Uterus (tissue), 4 donors: ENCODE data around the gene EEA1. TPM values are rescaled to one million over a fixed set of nuclear protein-coding genes. Genes with fewer than 3 reads are reported as not detected.

Source experiments
- DNase-seq, 2 donors: peaks; one replicate each; pipeline ENCODE4 v3.0.0-alpha.2; 2019 to 2020
- H3K27ac ChIP-seq, 2 donors: fragments of 200-600 bp; sonication (generic); 1 replicate in 1 of 2; 2 replicates in 1 of 2; pipeline ENCODE4 v1.5.1; 2016 to 2018
- H3K27me3 ChIP-seq, 2 donors: fragments of 200-600 bp; sonication (generic); one replicate each; pipeline ENCODE4 v1.5.1; 2018 to 2019; ENCODE audit warnings: control low read depth in 1 of 2
- H3K36me3 ChIP-seq, 2 donors: fragments of 200-600 bp; sonication (generic); one replicate each; pipeline ENCODE4 v1.5.1; 2019; ENCODE audit warnings: control low read depth in 1 of 2
- H3K4me1 ChIP-seq, 2 donors: fragments of 200-600 bp; sonication (generic); one replicate each; pipeline ENCODE4 v1.5.1; 2018 to 2019; ENCODE audit warnings: control low read depth in 1 of 2
- H3K4me3 ChIP-seq, 2 donors: fragments of 200-600 bp; sonication (generic); 1 replicate in 1 of 2; 2 replicates in 1 of 2; pipeline ENCODE4 v1.5.1; 2018 to 2019; ENCODE audit warnings: mild to moderate bottlenecking in 1 of 2
- H3K9me3 ChIP-seq, 2 donors: fragments of 200-600 bp; sonication (generic); one replicate each; pipeline ENCODE4 v1.5.1; 2019; ENCODE audit warnings: control low read depth in 1 of 2
- POLR2A ChIP-seq, 2 donors: fragments of 450-650 bp; IDR thresholded peaks; one replicate each; pipeline ENCODE4 v1.6.1; 2016; ENCODE audit warnings: antibody characterized with exemption in 2 of 2, mild to moderate bottlenecking in 1 of 2, moderate library complexity in 1 of 2
- intact Hi-C: fragments of 100-400 bp; cut with DNase I; formaldehyde crosslinking; loops from one replicate; pipeline ENCODE4 v1.15.1; 2023; ENCODE audit warnings: low total_unique reads
- total RNA-seq, 4 donors: library from RNA; depleted of rRNA in 3 of 4; stranded (reverse); fragments of >200 nt in 3 of 4; gene quantifications; one replicate each; pipeline versions ENCODE4 v1.1.0 to v1.2.4, GENCODE V29; 2014 to 2023
- TF ChIP-seq, protein P1 (sequence below), 4 experiments: fragments of 200-600 bp in 2 of 4; fragments of 450-650 bp in 2 of 4; sonication (generic) in 2 of 4; IDR thresholded peaks; one replicate each; pipeline ENCODE4 v1.5.1; 2016 to 2019; ENCODE audit warnings: antibody characterized with exemption in 4 of 4, mild to moderate bottlenecking in 2 of 4, moderate library complexity in 1 of 4
- donor health status: DM: yes; HTN: yes; CAD: no.

Gene EEA1
- total RNA-seq, 4 donors from 2014 or later: 15.4 to 53.0 (median 31.6) TPM

DNA sequence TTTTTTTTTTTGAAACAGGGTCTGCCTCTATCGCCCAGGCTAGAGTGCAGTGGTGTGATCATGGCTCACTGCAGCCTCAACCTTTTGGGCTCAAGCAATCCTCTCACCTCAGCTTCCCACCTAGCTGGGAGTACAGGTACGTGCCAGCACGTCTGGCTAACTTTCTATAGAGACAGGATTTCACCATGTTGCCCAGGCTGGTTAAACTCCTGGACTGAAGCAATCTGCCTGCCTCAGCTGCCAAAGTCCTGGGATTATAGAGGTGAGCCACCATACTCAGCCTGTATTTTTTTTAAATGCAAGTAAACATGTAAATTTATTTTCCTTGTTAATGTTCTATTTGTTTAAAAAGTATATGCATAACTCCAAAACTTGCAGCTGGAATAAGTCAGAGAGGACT lies 80.4 kb downstream of the EEA1 start:
- no peaks in the 10 kb centered on the region for H3K9me3 ChIP-seq
- no peak overlapping the region for H3K4me3 ChIP-seq
- no peaks in the 10 kb centered on the region for H3K4me1 ChIP-seq
- no peaks in the 10 kb centered on the region for H3K36me3 ChIP-seq
- H3K27me3 ChIP-seq: no peaks in the 10 kb centered on the region
- DNase-seq: no peak
- intact Hi-C loops: no loop called here
- H3K27ac ChIP-seq: no peak overlapping the region
- TF ChIP-seq POLR2A (IDR thresholded peaks at IDR 0.05): no peak
- TF ChIP-seq, protein P1, sequence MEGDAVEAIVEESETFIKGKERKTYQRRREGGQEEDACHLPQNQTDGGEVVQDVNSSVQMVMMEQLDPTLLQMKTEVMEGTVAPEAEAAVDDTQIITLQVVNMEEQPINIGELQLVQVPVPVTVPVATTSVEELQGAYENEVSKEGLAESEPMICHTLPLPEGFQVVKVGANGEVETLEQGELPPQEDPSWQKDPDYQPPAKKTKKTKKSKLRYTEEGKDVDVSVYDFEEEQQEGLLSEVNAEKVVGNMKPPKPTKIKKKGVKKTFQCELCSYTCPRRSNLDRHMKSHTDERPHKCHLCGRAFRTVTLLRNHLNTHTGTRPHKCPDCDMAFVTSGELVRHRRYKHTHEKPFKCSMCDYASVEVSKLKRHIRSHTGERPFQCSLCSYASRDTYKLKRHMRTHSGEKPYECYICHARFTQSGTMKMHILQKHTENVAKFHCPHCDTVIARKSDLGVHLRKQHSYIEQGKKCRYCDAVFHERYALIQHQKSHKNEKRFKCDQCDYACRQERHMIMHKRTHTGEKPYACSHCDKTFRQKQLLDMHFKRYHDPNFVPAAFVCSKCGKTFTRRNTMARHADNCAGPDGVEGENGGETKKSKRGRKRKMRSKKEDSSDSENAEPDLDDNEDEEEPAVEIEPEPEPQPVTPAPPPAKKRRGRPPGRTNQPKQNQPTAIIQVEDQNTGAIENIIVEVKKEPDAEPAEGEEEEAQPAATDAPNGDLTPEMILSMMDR (IDR thresholded peaks at IDR 0.05): no peak

DNA sequence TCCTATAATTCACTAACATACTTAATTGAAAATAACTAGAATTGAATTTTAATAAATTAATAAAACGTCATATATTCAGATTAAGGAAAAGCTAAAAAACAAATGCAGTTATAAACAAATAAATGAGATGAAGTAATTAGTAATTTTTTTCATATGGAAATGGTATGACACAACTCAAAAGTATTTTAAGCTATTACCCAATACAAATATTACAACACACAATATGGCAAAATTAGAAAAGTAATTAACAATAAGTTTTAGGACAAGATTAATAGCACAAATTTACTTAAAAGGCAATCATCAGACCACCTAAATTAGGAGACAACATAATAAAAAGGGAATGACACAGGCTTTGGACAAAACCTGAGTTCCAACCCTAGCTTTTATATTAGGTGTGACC lies 81.7 kb downstream of the EEA1 start:
- no peak for DNase-seq
- no peak overlapping the region for H3K27ac ChIP-seq
- intact Hi-C loops: no loop called here
- no peaks in the 10 kb centered on the region for H3K4me1 ChIP-seq
- H3K9me3 ChIP-seq: no peaks in the 10 kb centered on the region
- TF ChIP-seq, protein P1 (IDR thresholded peaks at IDR 0.05): no peak
- TF ChIP-seq POLR2A (IDR thresholded peaks at IDR 0.05): no peak
- no peaks in the 10 kb centered on the region for H3K36me3 ChIP-seq
- H3K27me3 ChIP-seq: no peaks in the 10 kb centered on the region
- no peak overlapping the region for H3K4me3 ChIP-seq

DNA sequence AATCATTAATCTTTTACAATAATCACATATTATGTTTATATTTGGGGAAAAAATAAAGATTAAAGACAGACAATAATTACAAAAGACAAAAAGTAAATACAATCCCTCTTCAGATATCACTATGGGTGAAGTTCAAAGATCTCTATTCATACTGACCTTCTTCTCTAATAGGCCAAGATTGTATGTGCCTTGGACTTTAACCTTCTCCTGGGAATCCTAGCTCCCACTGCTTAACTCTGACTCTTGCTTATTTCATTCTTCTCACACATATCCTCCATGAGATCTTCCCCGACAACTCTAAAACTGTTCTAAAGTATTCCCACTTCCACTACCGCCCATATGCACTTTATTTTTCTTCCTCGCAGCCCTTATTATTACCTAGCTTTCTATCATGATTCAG lies 83.8 kb downstream of the EEA1 start:
- no peak for TF ChIP-seq POLR2A (IDR thresholded peaks at IDR 0.05)
- TF ChIP-seq, protein P1 (IDR thresholded peaks at IDR 0.05): no peak
- intact Hi-C loops: no loop called here

DNA sequence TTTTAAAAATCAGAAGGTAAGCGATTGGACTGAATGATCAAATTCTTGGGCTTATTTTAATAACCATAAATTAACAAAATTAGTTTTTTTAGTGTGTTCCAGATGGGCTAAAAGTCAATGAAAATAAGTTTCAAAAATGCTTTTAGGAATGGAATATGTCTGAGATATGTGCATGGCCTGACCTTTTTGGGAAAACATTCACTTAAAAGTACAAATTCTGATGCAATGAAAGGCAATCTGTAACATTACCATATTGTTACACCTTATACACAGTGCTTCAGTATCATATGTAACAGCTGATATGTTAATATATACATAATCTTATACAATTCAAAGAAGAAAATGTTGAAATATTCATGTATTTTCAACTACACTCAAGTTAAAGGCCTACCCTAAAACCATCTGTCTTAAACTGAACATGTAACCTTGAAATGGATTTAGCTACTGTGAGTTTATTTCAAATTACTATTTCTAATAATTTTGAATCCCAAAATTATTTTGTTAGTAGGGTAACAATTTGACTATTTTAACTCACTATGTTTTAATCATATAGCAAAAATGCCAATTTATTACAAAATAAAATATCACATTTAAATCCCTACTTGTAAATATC lies 84.8 kb downstream of the EEA1 start:
- Histone ChIP-seq H3K4me1 (no peaks in the 10 kb centered on the region), H3K9me3 (no peaks in the 10 kb centered on the region), H3K36me3 (no peaks in the 10 kb centered on the region), H3K27ac (no peak overlapping the region), H3K27me3 (no peaks in the 10 kb centered on the region), H3K4me3 (no peak overlapping the region)
- TF ChIP-seq, protein P1 (IDR thresholded peaks at IDR 0.05): no peak
- TF ChIP-seq POLR2A (IDR thresholded peaks at IDR 0.05): no peak
- intact Hi-C loops: no loop called here
- DNase-seq: no peak

More for the DNA sequence above, 83.8 kb downstream of the EEA1 start:
- H3K4me3 ChIP-seq: no peak overlapping the region
- DNase-seq: no peak
- H3K4me1 ChIP-seq: no peaks in the 10 kb centered on the region
- H3K36me3 ChIP-seq: no peaks in the 10 kb centered on the region
- no peaks in the 10 kb centered on the region for H3K27me3 ChIP-seq
- H3K9me3 ChIP-seq: no peaks in the 10 kb centered on the region
- no peak overlapping the region for H3K27ac ChIP-seq

DNA sequence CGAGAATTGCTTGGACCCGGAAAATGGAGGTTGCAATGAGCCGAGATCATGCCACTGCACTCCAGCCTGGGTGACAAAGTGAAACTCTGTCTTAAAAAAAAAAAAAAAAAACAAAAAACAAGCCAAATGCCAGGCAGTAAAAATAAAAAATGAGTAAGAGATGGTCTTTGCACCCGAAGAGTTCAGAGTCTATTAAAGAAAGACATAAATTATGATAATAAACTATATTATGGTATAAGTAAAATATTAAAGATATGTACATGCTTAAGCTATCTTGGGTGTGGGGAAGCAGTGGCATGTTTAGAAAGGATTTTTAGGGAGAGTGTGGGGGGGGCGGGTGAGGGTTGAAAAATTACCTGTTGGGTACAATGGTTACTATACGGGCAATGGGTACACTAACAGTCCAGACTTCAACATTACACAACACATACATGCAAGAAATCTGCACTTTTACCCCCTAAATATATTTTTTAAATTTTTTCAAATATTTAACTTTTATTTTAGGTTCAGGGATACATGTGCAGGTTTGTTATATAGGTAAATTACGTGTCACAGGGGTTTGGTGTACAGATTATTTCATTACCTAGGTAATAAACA lies 99.3 kb downstream of the EEA1 start:
- no peaks in the 10 kb centered on the region for H3K4me1 ChIP-seq
- H3K27ac ChIP-seq: no peak overlapping the region
- H3K9me3 ChIP-seq: no peaks in the 10 kb centered on the region
- no peak for DNase-seq
- H3K36me3 ChIP-seq: no peaks in the 10 kb centered on the region
- no peaks in the 10 kb centered on the region for H3K27me3 ChIP-seq
- intact Hi-C loops: no loop called here
- TF ChIP-seq, protein P1 (IDR thresholded peaks at IDR 0.05): no peak
- no peak for TF ChIP-seq POLR2A (IDR thresholded peaks at IDR 0.05)
- no peak overlapping the region for H3K4me3 ChIP-seq
